Kidney epithelial cell (primary cell): Measurements from ENCODE around the gene CDK1. TPM values are rescaled to one million over a fixed set of nuclear protein-coding genes. Genes with fewer than 3 reads are reported as not detected.

ENCODE experiments used
- DNase-seq: peaks from one replicate; pipeline ENCODE4 v3.0.0-alpha.2; 2010; ENCODE audit warnings: low read depth
- H3K27me3 ChIP-seq: 2 replicates; pipeline ENCODE4 v1.6.0; 2011; ENCODE audit warnings: low read length; ENCODE audit not compliant: control insufficient read depth, insufficient read depth
- H3K36me3 ChIP-seq: 2 replicates; pipeline ENCODE4 v1.5.1; 2011; ENCODE audit warnings: low read length; ENCODE audit not compliant: control insufficient read depth, insufficient read depth
- H3K4me3 ChIP-seq: 2 replicates; pipeline ENCODE4 v1.5.1; 2011; ENCODE audit warnings: low read depth, mild to moderate bottlenecking, control low read depth, low read length
- total RNA-seq: library from RNA; depleted of rRNA; stranded (reverse); fragments of >200 nt; gene quantifications from 2 replicates; pipeline ENCODE4 v1.2.3, GENCODE V29; 2015
- TF ChIP-seq, protein P1 (sequence below): IDR thresholded peaks from 2 replicates; pipeline ENCODE4 v1.5.1; 2011; ENCODE audit warnings: mild to moderate bottlenecking, moderate library complexity, low read length, control low read depth, inconsistent platforms; ENCODE audit not compliant: insufficient read depth, poor library complexity, severe bottlenecking

Gene CDK1
- total RNA-seq, 1 donor from 2014 or later, result 16.2 TPM

- TF ChIP-seq, protein P1, sequence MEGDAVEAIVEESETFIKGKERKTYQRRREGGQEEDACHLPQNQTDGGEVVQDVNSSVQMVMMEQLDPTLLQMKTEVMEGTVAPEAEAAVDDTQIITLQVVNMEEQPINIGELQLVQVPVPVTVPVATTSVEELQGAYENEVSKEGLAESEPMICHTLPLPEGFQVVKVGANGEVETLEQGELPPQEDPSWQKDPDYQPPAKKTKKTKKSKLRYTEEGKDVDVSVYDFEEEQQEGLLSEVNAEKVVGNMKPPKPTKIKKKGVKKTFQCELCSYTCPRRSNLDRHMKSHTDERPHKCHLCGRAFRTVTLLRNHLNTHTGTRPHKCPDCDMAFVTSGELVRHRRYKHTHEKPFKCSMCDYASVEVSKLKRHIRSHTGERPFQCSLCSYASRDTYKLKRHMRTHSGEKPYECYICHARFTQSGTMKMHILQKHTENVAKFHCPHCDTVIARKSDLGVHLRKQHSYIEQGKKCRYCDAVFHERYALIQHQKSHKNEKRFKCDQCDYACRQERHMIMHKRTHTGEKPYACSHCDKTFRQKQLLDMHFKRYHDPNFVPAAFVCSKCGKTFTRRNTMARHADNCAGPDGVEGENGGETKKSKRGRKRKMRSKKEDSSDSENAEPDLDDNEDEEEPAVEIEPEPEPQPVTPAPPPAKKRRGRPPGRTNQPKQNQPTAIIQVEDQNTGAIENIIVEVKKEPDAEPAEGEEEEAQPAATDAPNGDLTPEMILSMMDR, result no peak
- peaks cover 3% of the 10 kb centered on the region for H3K27me3 ChIP-seq
Observed at GRCh38 chr10:60733517-60733822, 44.8 kb upstream of the CDK1 start.

DNA sequence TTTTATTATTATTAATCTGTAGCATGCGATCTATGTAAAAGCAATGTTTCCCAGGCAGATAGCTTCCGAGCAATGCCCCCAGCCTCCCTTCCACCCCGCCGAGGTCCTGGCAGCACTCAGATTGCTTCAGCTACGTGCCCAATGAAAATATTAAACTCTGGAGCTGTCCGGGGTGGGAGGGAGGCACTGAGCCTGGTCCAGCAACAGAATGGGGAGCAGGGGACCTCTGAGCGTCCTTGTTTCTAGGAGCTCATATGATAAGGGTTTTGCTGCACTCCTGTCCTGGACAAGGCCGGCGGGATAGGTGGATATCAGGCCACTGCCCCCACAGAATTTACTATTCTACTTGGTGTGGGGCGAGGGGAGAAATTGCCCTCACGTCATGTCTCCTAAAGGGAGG, 44.5 kb upstream of the CDK1 start:
- H3K4me3 ChIP-seq, result no peak overlapping the region
- TF ChIP-seq, protein P1, result no peak
- peaks cover 3% of the 10 kb centered on the region for H3K27me3 ChIP-seq
- no peak for DNase-seq
- H3K36me3 ChIP-seq, result no peaks in the 10 kb centered on the region

More at GRCh38 chr10:60733517-60733822, 44.8 kb upstream of the CDK1 start:
- Histone ChIP-seq H3K36me3 (no peaks in the 10 kb centered on the region), H3K4me3 (peak overlapping the region; percentile 57)
- no peak for DNase-seq

GRCh38 chr10:60734226-60734625, 44.1 kb upstream of the CDK1 start:
- H3K27me3 ChIP-seq, result peaks cover 3% of the 10 kb centered on the region

GRCh38 chr10:60735244-60735643, 43.0 kb upstream of the CDK1 start:
- TF ChIP-seq, protein P1, result no peak
- Histone ChIP-seq H3K27me3 (peaks cover 3% of the 10 kb centered on the region), H3K4me3 (no peak overlapping the region), H3K36me3 (no peaks in the 10 kb centered on the region)
- DNase-seq, result no peak

More at GRCh38 chr10:60734226-60734625, 44.1 kb upstream of the CDK1 start:
- DNase-seq, result no peak
- TF ChIP-seq, protein P1, result no peak
- no peak overlapping the region for H3K4me3 ChIP-seq
- H3K36me3 ChIP-seq, result no peaks in the 10 kb centered on the region

- TF ChIP-seq, protein P1, result no peak
Observed at GRCh38 chr10:60737242-60737641, 41.0 kb upstream of the CDK1 start.

DNA sequence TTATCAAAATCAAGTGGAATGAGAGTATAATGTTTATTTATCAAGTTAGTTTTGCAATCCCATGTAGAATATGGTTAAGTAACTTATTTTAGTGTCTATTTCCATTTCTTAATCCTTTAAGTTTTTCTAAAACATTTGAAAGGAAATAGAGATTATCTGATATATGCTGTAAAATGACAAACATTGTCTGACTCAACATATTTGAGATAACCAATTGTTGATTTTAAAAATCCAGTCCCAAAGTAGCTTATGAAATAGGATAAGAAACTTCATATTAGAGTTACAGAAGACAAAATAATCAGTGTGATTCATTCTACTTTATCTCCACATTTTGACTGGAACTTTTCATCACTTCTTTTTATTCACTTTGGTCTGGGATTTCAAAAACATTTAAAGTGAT, 38.7 kb upstream of the CDK1 start:
- no peak overlapping the region for H3K4me3 ChIP-seq
- TF ChIP-seq, protein P1, result no peak
- H3K27me3 ChIP-seq, result no peaks in the 10 kb centered on the region
- no peaks in the 10 kb centered on the region for H3K36me3 ChIP-seq
- DNase-seq, result no peak

More at GRCh38 chr10:60737242-60737641, 41.0 kb upstream of the CDK1 start:
- peaks cover 3% of the 10 kb centered on the region for H3K27me3 ChIP-seq
- H3K4me3 ChIP-seq, result no peak overlapping the region
- DNase-seq, result no peak
- H3K36me3 ChIP-seq, result no peaks in the 10 kb centered on the region
